NCI-H146 treated with DMSO at 0.1 percent for 48 hours (cell line): ENCODE measurements around the gene NCOA5.

Experiments
- DNase-seq: peaks from one replicate; lab custom pipeline; 2025; ENCODE audit not compliant: unreplicated experiment; lab: John Stamatoyannopoulos, UW

Gene NCOA5

DNA sequence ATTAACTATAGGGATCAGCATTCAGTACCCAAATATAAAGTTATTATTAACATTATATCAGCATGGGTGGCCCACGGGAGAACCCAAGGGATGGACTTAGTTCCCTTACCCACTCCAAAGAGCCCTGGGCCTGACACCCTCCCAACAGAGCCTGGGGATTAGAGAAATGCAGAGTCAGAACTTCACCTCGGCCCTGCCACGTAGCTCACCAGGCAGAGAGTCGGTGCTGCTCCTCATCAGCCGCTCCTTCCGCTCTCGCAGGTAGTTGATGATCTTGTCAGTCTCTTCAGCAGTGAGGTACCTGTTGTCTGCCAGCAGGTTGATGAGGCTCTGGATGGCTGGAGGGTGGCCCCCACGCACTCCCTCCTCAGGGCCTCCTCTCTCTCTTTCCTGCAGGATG, 26.6 kb downstream of the NCOA5 start:
- no peak for DNase-seq

DNA sequence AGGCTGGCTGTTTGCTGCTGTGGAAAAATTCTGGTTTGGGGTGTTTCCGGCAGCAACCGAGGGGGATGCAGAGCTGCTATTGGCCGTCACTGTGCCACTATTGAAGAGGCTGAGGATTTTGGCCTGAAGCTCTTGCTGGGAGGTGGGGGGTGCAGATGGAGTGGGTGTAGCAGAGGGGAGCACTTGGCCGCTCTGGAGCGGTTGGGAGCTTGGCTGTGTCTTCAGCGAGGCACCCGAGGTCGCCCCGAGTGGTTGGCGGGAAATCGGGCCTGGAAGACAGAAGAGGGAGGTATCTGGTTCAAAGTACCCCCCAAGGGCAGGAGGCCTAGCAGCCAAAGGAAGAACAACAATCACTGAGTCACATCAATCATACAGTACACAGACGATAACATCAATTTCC, 27.1 kb downstream of the NCOA5 start:
- DNase-seq: no peak

DNA sequence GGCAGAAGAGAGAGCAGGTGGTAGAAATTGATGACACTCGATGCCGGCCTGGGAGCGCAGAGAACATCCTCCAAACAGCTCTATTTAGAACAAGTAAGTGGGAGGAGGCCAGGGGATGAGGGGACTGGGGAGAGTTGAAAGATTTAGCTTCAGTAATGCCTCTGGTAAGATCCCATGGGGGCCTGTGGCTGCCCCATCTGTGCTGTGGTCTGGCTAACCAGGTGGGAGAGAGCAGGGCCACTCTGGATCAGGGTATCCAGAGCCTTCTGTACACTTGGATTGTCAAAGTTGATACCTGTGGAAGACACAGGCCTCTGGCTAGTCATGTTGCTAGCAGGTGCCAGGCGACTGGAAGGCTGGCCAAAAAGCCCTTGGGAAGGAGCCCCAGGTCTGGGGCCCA, 27.6 kb downstream of the NCOA5 start:
- no peak for DNase-seq

DNA sequence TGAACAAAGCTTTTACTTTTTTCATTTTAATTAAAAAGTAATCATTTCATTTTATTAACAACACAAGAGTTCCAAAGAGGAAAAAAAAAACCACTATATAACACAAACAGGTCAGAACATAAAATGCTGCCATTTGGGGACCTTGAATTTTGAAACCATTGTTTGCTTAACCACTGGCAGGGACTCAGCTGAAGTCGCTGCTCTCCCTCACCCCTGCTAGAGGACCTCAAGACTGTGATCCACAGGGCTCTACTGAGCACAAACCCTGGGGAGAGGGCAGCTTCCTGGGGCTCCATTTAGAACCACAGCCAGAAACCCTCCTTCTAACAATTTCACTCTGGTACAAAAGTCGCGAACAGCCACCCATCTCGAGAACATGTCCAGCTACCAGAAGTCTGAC, 28.8 kb downstream of the NCOA5 start:
- DNase-seq: no peak

DNA sequence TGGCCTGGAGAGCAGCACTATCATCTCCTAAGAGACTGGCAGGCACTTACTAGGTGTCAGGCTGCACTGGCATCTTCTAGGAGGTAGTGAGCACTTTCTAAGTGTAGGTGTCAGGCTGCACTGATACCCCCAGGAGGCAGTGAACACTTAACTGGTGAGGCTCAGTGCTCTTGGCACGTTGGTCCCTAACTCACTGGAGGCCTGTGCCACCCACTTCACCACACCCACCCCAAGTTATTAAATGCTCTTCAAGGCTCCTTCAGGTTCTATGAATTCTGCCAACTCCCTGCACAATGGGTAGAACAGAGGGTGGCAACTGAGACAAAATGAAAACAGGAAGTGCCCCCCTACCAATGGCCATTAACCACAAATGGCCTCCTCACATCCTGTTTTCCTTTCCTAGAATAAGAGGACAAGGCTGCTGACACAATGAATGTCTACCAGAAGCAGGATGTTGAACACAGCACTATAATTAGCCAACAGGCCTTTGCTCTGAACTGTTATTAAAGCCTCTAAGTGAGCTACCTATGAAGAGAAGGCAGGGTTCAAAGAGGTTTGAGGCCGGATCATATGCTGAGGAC, 29.4 kb downstream of the NCOA5 start:
- DNase-seq: peak; percentile 37

DNA sequence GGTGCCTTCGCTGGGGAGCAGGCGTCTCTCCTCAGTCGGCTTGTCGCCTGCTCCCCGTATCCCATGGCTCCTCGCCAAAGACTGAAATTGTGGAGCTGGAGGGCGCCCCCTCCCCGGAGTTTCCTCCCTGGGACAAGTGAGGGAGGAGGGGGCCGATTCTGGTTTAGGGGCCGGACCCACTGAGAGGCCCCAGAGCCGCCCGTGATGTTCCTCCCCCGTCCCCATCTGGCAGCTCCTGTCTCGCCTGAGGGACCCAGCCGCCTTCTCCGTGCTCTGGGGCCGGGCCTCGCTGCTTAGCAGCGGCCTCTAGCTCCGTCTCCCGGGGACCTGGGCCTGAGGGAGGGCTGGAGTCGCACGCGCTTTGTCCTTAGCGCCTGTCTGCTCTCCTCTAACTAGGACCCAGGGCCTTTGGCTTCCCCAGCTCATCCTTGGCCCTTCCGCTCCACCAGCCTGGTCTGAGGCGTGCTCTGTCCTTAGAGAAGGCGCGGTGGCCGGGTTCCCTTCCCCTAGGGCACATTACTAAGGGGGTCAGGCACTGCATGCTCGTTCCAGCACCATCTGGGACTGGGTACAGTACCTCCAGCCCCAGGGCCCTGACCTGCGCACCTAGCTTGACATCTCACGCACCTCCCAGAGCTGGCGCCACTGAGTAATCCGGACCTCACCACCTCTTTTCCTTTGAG, 31.0 kb downstream of the NCOA5 start:
- DNase-seq: no peak

DNA sequence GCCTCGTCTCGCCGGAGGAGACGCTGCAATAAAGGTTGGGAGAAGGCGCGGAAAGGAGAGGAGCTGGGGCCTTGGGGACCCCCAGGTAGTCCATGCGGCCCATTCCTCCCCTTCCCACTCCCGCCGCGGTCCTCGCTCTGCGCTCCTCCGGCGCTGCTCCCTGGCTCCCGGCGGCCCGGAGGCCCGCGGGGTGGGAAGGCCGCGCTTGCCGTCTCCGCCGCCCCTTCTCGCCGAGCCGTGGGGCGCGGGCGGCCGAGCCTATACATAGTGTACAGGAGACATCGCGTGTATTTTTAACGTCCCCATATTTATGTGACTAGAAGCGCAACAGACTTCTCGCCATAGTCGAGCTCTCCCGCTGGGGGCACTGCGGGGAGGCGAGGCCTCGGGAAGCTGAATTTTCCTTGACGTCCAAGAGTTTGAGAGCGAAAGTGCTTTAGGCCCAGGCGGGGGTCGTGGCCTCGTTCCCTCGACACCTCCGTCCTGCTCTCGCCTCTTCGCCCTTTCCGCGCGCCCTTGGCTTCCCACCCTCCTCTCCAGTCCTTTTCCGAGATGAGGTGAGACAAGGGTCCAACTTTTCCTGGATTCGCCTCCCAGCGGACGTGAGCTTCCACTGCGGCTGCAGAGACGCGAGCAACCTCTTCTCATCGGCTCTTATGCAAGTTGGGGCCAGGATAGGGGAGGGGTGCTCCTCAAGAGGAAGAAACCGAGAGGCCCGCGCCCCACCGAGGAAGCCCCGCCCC, 31.7 kb downstream of the NCOA5 start:
- no peak for DNase-seq

DNA sequence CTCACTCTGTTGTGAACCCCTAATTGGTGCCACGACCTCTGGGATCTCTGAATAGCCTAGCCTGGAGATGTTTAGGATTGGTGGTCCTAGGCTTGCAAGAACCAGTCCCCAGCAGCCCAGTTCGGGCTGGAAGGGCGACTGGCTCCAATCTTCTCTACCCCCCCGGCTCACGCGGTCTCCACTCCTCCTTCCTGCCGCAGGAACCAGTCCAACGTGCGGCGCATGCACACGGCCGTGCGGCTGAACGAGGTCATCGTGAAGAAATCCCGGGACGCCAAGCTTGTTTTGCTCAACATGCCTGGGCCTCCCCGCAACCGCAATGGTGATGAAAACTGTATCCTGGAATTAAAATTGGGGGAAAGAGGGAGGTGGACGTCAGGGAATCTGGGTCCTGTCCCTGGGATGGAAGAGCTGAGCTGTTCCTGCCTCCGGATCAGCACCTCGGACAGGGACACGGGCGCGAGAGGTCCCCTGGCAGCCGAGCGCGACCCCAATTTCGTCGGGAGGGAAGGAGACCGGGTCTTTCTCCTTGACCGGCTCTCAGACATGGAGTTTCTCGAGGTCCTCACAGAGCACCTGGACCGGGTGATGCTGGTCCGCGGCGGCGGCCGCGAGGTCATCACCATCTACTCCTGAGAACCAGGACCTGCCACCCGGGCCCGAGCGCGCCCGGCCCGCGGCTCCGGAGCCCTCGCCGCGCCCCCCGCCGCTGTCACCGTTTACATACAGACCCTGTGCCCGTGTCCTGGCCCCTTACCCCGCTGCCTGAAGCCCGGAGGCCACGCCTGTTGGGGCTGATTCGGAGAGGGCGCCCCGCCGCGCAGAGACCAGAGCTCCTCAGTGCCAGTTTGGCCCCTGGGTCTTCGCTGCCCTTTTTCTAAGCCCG, 32.5 kb downstream of the NCOA5 start:
- DNase-seq: no peak

DNA sequence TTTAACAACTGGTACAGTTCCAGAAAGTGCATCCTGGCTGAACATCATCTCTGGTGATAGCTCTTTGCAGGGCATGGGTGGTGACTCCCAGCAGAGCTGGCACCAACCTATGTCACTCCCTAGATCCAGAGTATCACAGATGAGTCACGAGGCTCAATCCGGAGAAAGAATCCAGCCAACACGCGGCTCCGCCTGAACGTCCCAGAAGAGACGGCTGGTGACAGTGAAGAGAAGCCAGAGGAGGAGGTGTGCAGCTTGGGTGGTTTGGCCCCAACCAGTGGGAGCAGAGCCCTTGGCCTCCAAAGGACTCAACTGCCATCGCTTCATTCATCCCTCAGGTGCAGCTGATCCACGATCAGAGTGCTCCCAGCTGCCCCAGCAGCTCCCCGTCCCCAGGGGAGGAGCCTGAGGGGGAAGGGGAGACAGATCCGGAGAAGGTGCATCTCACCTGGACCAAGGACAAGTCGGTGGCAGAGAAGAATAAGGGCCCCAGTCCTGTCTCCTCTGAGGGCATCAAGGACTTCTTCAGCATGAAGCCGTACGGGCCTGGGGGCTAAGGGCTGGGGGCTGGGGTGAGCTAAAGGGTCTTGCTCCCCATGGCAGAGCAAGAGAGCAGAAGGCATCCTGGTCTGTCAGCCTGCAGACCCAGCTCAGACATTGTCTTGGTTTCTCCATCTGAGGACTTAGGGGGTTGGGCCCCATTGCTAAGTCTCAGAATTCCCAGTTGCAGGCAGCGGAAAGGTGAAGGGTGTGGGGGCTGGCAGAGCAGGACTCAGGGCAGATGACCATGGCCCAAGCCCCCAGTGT, 33.5 kb downstream of the NCOA5 start:
- DNase-seq: no peak

DNA sequence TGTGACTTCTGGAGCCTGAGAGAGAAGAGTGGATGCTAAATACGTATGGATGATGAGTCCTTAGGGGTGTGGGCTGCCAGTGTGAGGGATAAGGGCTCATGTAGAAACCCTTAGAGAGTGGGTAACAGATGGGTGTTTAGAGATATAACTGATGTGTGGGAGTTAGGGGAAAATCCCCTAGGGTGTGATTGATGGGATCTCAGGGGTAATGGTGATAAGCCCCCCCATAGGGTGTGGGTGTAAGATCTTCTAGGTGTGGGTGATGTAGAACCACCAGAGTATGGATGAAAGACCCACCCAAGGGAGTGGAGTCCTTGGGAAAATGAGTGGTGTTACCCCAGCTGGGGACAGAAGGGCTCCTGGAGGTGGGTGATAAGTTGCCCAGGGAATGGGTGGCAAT, 34.5 kb downstream of the NCOA5 start:
- no peak for DNase-seq

DNA sequence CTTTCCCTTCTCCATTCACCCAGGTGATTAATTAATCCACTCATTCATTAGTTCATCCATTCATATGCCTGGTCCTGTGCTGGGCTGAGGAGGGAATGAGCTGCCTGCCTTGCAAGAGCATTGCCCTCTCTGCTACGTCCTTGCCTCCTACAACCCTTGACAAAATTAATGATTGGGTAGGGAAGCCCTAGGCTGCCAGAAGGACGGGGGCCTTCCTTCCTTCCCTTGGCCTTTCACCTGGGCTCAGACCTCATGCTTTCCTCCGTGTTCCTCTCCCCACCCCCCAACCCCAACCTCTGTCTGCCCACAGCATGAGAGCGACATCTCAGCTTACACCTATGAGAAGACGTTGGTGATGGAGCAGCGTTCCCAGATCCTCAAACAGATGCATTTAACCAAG, 35.2 kb downstream of the NCOA5 start:
- no peak for DNase-seq

DNA sequence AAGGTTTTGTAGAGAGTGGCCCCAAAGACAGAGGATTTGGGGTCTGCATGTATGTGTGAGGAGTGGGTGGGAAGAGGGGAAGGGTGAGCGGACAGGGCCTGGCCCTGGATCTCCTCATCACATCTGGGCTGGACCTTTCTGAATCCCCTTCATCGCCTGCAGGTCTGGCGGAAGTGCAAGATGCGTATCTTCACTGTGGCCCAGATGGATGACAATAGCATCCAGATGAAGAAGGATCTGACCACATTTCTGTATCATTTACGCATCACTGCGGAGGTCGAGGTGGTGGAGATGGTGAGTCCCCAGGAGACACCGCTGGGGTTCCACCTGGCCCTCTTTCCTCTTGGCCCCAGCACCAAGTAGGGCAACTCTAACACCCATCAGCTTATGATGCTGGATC, 36.3 kb downstream of the NCOA5 start:
- DNase-seq: no peak

DNA sequence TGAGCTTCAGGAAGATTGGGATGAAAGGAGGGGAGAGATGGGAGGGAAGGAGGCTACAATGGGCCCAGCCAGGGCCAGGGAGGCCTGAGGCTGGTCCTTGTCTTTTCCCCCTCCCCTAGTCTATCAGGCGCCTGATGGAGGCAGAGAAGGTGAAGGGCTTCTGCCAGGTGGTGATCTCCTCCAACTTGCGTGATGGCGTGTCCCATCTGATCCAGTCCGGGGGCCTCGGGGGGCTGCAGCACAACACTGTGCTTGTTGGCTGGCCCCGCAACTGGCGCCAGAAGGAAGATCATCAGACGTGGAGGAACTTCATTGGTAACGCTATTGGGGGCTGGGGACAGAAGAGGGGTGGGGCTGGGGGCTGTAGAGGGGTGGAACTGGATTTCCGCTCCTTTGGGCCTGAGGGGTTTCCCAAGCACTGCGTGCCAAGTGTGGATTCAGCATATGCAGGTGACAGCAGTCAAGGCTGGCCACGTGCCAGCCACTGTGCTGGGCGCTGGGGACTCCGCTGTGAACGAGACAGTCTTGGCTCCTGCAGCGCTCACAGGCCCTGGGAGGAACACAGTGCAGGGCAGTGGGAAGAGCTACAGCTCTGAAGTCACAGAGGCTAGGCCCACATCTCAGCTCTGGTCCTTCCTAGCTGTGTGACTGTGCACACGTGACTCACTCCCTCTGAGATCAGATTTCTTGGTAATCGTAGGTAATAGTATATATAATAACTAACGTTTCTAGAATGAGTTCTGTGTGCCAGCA, 38.0 kb downstream of the NCOA5 start:
- DNase-seq: no peak

DNA sequence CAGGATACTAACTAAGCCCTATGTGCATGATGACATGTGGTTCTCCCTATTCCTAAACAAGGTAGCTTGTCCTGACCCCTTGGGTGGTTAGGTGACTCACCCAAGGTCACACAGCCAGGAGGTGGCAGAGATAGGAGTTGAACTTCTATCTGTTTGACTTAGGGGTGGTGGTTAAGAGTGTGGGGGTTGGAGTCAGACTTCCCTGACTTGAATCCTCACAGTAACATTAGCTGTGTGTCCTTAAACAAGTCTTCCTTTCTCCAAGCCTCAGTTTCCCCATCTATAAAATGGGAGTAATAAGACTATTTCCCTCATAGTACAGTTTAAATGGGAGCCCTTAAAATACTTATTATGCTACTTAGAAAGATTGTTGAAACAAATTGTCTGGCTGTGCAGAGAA, 38.9 kb downstream of the NCOA5 start:
- no peak for DNase-seq

DNA sequence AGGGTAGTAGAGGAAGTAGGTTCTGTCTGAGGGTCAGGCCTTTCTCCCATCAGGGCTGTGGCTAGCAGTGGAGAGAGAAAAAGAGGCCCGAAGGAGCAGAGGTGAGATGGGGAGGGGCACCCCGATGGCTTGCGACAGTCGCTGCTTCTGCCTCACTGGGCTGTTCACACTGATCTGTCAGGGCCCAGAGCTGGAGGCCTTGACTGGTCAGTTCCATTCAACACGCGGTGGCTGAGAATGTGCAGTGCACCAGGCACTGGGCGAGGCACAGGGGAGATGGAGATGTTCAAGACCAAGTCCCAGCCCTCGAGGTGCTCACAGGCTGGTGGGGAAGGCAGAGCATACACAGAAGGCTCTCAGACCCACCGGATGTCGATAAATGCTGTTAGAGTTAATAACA, 39.3 kb downstream of the NCOA5 start:
- DNase-seq: no peak

DNA sequence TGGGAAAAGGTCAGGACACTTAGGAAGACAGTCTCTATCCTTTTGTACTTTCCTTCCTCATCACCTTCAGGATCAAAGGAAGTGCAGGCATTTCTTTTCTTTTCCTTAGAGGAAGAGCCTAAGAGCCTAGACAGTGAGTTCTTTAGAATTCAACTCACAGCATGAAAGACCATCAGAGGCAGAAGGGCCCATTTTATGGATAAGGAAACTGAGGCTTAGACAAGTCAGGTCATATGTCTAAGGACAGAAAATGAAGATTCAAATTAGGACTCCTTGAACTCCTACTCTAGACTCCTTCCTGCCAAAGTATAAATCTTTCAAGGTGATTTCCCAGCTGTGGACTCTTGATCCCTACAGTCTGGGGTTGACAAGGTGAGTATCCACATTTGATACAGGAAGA, 39.9 kb downstream of the NCOA5 start:
- no peak for DNase-seq

DNA sequence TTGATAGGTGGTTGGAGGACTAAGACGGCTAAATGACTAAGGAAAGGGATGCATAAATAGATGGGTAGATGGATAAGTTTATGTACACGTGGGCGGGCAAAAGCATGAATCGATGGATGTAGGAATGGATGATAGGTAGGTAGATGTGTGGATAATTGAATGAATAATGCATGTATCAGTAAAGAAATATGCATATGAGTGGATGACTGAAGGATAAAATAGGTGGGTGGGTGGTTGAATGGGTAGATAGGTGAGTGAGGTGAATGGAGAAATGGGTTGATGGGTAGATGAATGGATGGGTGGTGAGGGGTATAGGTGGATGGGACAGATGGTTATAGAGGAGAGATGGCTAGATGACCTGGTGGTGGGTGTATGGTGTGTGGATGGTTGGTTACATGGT, 40.6 kb downstream of the NCOA5 start:
- no peak for DNase-seq

DNA sequence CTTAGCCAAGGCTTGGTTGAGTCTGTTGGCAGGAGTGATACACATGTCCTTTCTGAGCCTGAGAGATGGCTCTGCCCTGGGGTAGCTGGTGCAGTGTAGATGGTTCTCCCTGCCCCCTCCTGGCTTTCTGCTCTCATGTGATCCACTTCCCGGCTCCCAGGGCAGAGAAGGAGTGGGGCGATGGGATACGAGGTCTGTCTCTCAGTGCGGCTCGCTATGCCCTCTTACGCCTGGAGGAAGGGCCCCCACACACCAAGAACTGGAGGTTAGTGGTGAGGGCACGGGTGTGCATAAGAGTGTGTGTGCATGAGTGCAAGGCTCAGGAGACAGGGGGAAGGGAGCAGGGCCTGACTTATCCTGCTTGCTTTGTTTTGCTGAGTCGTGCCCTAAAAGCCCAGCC, 41.9 kb downstream of the NCOA5 start:
- DNase-seq: no peak

DNA sequence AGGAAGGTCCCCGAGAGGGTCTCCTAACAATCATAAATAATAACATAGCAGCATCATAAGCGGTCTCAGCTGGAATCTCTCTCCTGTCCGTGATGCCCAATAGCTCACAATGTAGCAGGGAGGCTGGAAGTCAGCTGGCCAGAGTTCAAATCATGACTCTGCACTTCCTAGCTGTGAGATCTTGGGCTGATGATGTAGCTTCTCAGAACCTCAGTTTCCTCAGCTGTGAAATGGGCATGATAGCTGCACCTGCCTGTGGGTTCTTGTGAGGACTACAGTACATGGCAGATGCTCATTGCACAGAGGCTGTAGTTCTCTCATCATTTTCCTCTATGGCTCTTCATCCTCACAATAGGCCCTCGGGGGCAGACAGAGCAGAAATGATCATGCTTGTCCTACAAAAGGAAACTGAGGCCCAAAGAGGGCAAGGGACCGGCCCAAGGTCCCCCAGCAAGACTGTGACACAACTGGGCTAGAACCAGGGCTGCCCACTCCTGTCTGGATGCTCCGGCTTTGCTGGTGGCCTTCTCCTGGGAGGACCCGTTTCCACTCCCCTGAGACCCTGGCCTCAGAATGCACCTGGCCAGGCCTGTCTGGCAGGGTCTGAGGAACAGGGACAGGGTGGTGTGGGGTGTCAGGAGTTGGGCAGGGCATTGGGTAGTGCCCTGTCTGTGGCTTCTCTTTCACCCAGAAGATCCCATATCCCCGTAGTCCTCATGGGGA, 43.0 kb downstream of the NCOA5 start:
- DNase-seq: no peak
